H9 (cell line): ENCODE measurements around the gene NFATC1. TPM values are rescaled to one million over a fixed set of nuclear protein-coding genes. Genes with fewer than 3 reads are reported as not detected.

Source experiments
- DNase-seq: peaks from one replicate; pipeline ENCODE4 v3.0.0-alpha.2; 2017
- H2AFZ ChIP-seq: one replicate; pipeline ENCODE4 v1.6.1; 2013; ENCODE audit warnings: mild to moderate bottlenecking, low read length, control low read depth, moderate library complexity
- H2AK5ac ChIP-seq: 2 replicates; pipeline ENCODE4 v1.6.1; 2013; ENCODE audit warnings: low read length, control low read depth, mixed read lengths; ENCODE audit not compliant: insufficient read length
- H2BK120ac ChIP-seq: one replicate; pipeline ENCODE4 v1.6.1; 2013; ENCODE audit warnings: low read depth, mild to moderate bottlenecking, low read length, control low read depth, inconsistent platforms; ENCODE audit not compliant: poor library complexity, severe bottlenecking
- H2BK12ac ChIP-seq: 2 replicates; pipeline ENCODE4 v1.6.1; 2013; ENCODE audit warnings: low read length, control low read depth, mixed read lengths, low read depth; ENCODE audit not compliant: insufficient read length
- H2BK15ac ChIP-seq: 2 replicates; pipeline ENCODE4 v1.6.1; 2013; ENCODE audit warnings: low read depth, low read length, control low read depth
- H2BK20ac ChIP-seq: one replicate; pipeline ENCODE4 v1.6.1; 2013; ENCODE audit warnings: low read depth, mild to moderate bottlenecking, low read length, control low read depth, inconsistent platforms; ENCODE audit not compliant: poor library complexity, severe bottlenecking
- H2BK5ac ChIP-seq: 2 replicates; pipeline ENCODE4 v1.6.1; 2013; ENCODE audit warnings: low read length, control low read depth, mixed read lengths; ENCODE audit not compliant: insufficient read length
- H3K14ac ChIP-seq: 2 replicates; pipeline ENCODE4 v1.6.1; 2013; ENCODE audit warnings: low read length, control low read depth; ENCODE audit not compliant: insufficient read depth
- H3K18ac ChIP-seq: 2 replicates; pipeline ENCODE4 v1.6.1; 2013; ENCODE audit warnings: low read depth, mild to moderate bottlenecking, mixed read lengths, low read length, control low read depth; ENCODE audit not compliant: insufficient read length
- H3K23ac ChIP-seq: 2 replicates; pipeline ENCODE4 v1.6.1; 2013; ENCODE audit warnings: low read length, control low read depth, mixed read lengths, low read depth; ENCODE audit not compliant: insufficient read length
- H3K23me2 ChIP-seq: 2 replicates; pipeline ENCODE4 v1.6.1; 2013; ENCODE audit warnings: low read depth, mild to moderate bottlenecking, mixed read lengths, low read length, control low read depth; ENCODE audit not compliant: insufficient read length, poor library complexity, severe bottlenecking
- H3K27ac ChIP-seq: 2 replicates; pipeline ENCODE4 v1.5.1; 2013; ENCODE audit warnings: low read length, control low read depth, mixed read lengths, low read depth; ENCODE audit not compliant: insufficient read length
- H3K27me3 ChIP-seq: 2 replicates; pipeline ENCODE4 v1.6.1; 2013; ENCODE audit warnings: low read length, control low read depth, inconsistent platforms; ENCODE audit not compliant: insufficient read depth
- H3K4ac ChIP-seq: 2 replicates; pipeline ENCODE4 v1.6.1; 2013; ENCODE audit warnings: low read depth, mild to moderate bottlenecking, control low read depth, inconsistent platforms, low read length, moderate library complexity
- H3K4me1 ChIP-seq: 2 replicates; pipeline ENCODE4 v1.6.1; 2013; ENCODE audit warnings: low read length, control low read depth, inconsistent platforms; ENCODE audit not compliant: insufficient read depth
- H3K4me2 ChIP-seq: 2 replicates; pipeline ENCODE4 v1.6.1; 2013; ENCODE audit warnings: low read length, control low read depth, mixed read lengths; ENCODE audit not compliant: insufficient read length, insufficient read depth
- H3K56ac ChIP-seq: 2 replicates; pipeline ENCODE4 v1.6.1; 2013; ENCODE audit warnings: low read depth, mild to moderate bottlenecking, mixed read lengths, low read length, control low read depth; ENCODE audit not compliant: insufficient read length
- H3K79me1 ChIP-seq: 2 replicates; pipeline ENCODE4 v1.6.1; 2013; ENCODE audit warnings: low read depth, mild to moderate bottlenecking, moderate library complexity, low read length, control low read depth, inconsistent platforms; ENCODE audit not compliant: insufficient read depth, poor library complexity, severe bottlenecking
- H3K79me2 ChIP-seq: 2 replicates; pipeline ENCODE4 v1.6.1; 2013; ENCODE audit warnings: low read length, control low read depth, inconsistent platforms; ENCODE audit not compliant: insufficient read depth
- H3K9ac ChIP-seq: 2 replicates; pipeline ENCODE4 v1.6.1; 2013; ENCODE audit warnings: low read length, control low read depth, mixed read lengths; ENCODE audit not compliant: insufficient read length; ENCODE audit errors: extremely low read depth
- H3K9me3 ChIP-seq: one replicate; pipeline ENCODE4 v1.6.1; 2013; ENCODE audit warnings: low read depth, low read length, inconsistent platforms; ENCODE audit not compliant: control insufficient read depth
- H3T11ph ChIP-seq: one replicate; pipeline ENCODE4 v1.6.1; 2013; ENCODE audit warnings: mild to moderate bottlenecking, low read length, control low read depth, inconsistent platforms
- H4K20me1 ChIP-seq: one replicate; pipeline ENCODE4 v1.6.1; 2013; ENCODE audit not compliant: control insufficient read depth, insufficient read length, insufficient read depth
- H4K5ac ChIP-seq: 2 replicates; pipeline ENCODE4 v1.6.1; 2013; ENCODE audit warnings: low read depth, mild to moderate bottlenecking, mixed read lengths, low read length, control low read depth; ENCODE audit not compliant: insufficient read length
- H4K8ac ChIP-seq: replicated peaks from 2 replicates; pipeline ENCODE4 v1.6.1; 2013; ENCODE audit warnings: low read length, control low read depth, mixed read lengths, low read depth; ENCODE audit not compliant: insufficient read length
- H4K91ac ChIP-seq: 2 replicates; pipeline ENCODE4 v1.6.1; 2013; ENCODE audit warnings: low read depth, mild to moderate bottlenecking, moderate library complexity, mixed read lengths, low read length, control low read depth; ENCODE audit not compliant: insufficient read length
- H3K27ac Mint-ChIP-seq, 3 experiments: 2 replicates in 2 of 3; 3 replicates in 1 of 3; pipeline ENCODE4 v1.8.0; 2020 to 2021; ENCODE audit warnings: mixed read lengths in 3 of 3, mild to moderate bottlenecking in 1 of 3, moderate library complexity in 1 of 3
- H3K27me3 Mint-ChIP-seq: 2 replicates; pipeline ENCODE4 v1.8.0; 2021; ENCODE audit warnings: low read depth, mild to moderate bottlenecking, moderate library complexity, mixed read lengths
- H3K36me3 Mint-ChIP-seq, 3 experiments: 2 replicates in 2 of 3; 3 replicates in 1 of 3; pipeline ENCODE4 v1.8.0; 2020 to 2021; ENCODE audit warnings: low read depth in 3 of 3, mixed read lengths in 3 of 3; ENCODE audit not compliant: insufficient read depth in 1 of 3
- H3K4me1 Mint-ChIP-seq, 2 experiments: 2 replicates each; pipeline ENCODE4 v1.8.0; 2020; ENCODE audit warnings: mixed read lengths in 2 of 2
- H3K4me3 Mint-ChIP-seq, 2 experiments: 2 replicates in 1 of 2; 3 replicates in 1 of 2; pipeline ENCODE4 v1.8.0; 2020 to 2021; ENCODE audit warnings: mild to moderate bottlenecking in 2 of 2, mixed read lengths in 2 of 2, moderate library complexity in 1 of 2
- H3K9me3 Mint-ChIP-seq, 2 experiments: 2 replicates in 1 of 2; 3 replicates in 1 of 2; pipeline ENCODE4 v1.8.0; 2020; ENCODE audit warnings: mild to moderate bottlenecking in 2 of 2, mixed read lengths in 2 of 2, moderate library complexity in 1 of 2
- CTCF ChIP-seq: fragments of 200-600 bp; sonication (generic); conservative IDR thresholded peaks from 3 replicates; pipeline ENCODE4 v1.8.0; 2021; ENCODE audit warnings: antibody characterized with exemption, mild to moderate bottlenecking
- WGBS: extraction: QIAGEN DNeasy Blood & Tissue Kit; methylation state at CpG from one replicate; pipeline ENCODE4 v1.1.7; 2013; ENCODE audit warnings: missing lambda C conversion rate, low lambda C conversion rate, mixed read lengths; ENCODE audit not compliant: insufficient read length; ENCODE audit errors: extremely low coverage; 5-methylcytosine and 5-hydroxymethylcytosine counted together
- total RNA-seq: library from RNA; stranded (reverse); gene quantifications from 2 replicates; pipeline ENCODE4 v1.2.1, GENCODE V29; 2021

NFATC1 gene
- total RNA-seq, 1 experiment from 2014 or later = 5.5 TPM

GRCh38 chr18:79460481-79461300 lies 65.0 kb downstream of the NFATC1 start:
- Histone ChIP-seq H2BK12ac (no peak overlapping the region), H3K14ac (no peak overlapping the region), H3K23ac (no peak overlapping the region), H3K23me2 (no peaks in the 10 kb centered on the region), H3K4ac (no peak overlapping the region), H4K91ac (no peak overlapping the region), H3T11ph (no peak overlapping the region), H3K9me3 (no peaks in the 10 kb centered on the region), H2AK5ac (no peak overlapping the region), H4K5ac (no peak overlapping the region), H2BK120ac (no peak overlapping the region), H3K4me2 (no peak overlapping the region), H3K79me2 (no peaks in the 10 kb centered on the region), H3K9ac (no peak overlapping the region), H4K8ac (no peak overlapping the region), H2BK15ac (no peak overlapping the region), H3K79me1 (no peaks in the 10 kb centered on the region), H3K27me3 (no peaks in the 10 kb centered on the region), H2BK5ac (no peak overlapping the region), H2BK20ac (no peak overlapping the region), H4K20me1 (no peaks in the 10 kb centered on the region), H3K27ac (no peak overlapping the region), H3K18ac (no peak overlapping the region), H2AFZ (no peak overlapping the region), H3K4me1 (no peaks in the 10 kb centered on the region), H3K56ac (no peak overlapping the region)
- H3K27ac Mint-ChIP-seq = no peak overlapping the region
- TF ChIP-seq CTCF = no peak
- no CpG with 5 or more reads among the region's 31 CpGs for WGBS
- peaks cover 16 to 22% of the 10 kb centered on the region in 2 experiments for H3K4me1 Mint-ChIP-seq
- H3K9me3 Mint-ChIP-seq = no peaks in the 10 kb centered on the region
- no peaks in the 10 kb centered on the region for H3K27me3 Mint-ChIP-seq
- H3K36me3 Mint-ChIP-seq = peaks cover 3 to 9% (median 4%) of the 10 kb centered on the region in 3 experiments; a peak in 2 of 7 replicates
- no peak for DNase-seq
- no peak overlapping the region for H3K4me3 Mint-ChIP-seq
